Activated CD8-positive, alpha-beta memory T cell treated with anti-CD3 and anti-CD28 coated beads, Interleukin-2, amount 10 ng/mL, durations not matched to agents 7 days and 5 days (primary cell): ENCODE measurements around the gene XIAP. TPM values are rescaled to one million over a fixed set of nuclear protein-coding genes. Genes with fewer than 3 reads are reported as not detected.
"Not testable (repeated sequence)": the region's sequence is repeated elsewhere in the genome, so short reads cannot be mapped to it uniquely, and the experiment has no call there.

ENCODE experiments used
- ATAC-seq: fragments of 150-1000 bp; cut with Tn5 transposase; one replicate; pipeline ENCODE4 v1.10.0; 2021; ENCODE audit warnings: moderate library complexity
- CTCF ChIA-PET: fragments of 350-600 bp; sonication (Branson Sonifier 250); formaldehyde crosslinking; loops from one replicate; lab custom pipeline; 2021; ENCODE audit warnings: antibody characterized with exemption; lab: Charles Lee
- DNase-seq: peaks from one replicate; pipeline ENCODE4 v3.0.0-alpha.2; 2020
- H3K27ac Mint-ChIP-seq: one replicate; pipeline ENCODE4 v1.8.0; 2021; ENCODE audit warnings: mild to moderate bottlenecking, mixed read lengths
- H3K27me3 Mint-ChIP-seq: one replicate; pipeline ENCODE4 v1.8.0; 2021; ENCODE audit warnings: mixed read lengths
- H3K36me3 Mint-ChIP-seq: one replicate; pipeline ENCODE4 v1.8.0; 2021; ENCODE audit warnings: mild to moderate bottlenecking, mixed read lengths
- H3K4me1 Mint-ChIP-seq: one replicate; pipeline ENCODE4 v1.8.0; 2021; ENCODE audit warnings: mixed read lengths
- H3K4me3 Mint-ChIP-seq: one replicate; pipeline ENCODE4 v1.8.0; 2021; ENCODE audit warnings: mild to moderate bottlenecking, moderate library complexity, mixed read lengths
- H3K9me3 Mint-ChIP-seq: one replicate; pipeline ENCODE4 v1.8.0; 2022; ENCODE audit warnings: low read depth, mixed read lengths
- total RNA-seq, 2 experiments: library from RNA; stranded (reverse); gene quantifications; one replicate each; pipeline ENCODE4 v1.2.3, GENCODE V29; 2021

XIAP gene
- 10 to 100 TPM; 36.6 to 36.9 TPM for total RNA-seq

GRCh38 chrX:123859846-123860838, at the start of gene XIAP:
TSS of gene XIAP (plus strand) at chrX:123860053. CDS start at chrX:123885663, 25,610 bp downstream.
- DNase-seq (peak; percentile 86), ATAC-seq (peak; percentile 90)
- H3K4me1 Mint-ChIP-seq, result peaks cover 18% of the 10 kb centered on the region
- CTCF ChIA-PET, result no interaction called here
- H3K27ac Mint-ChIP-seq, result peak within 1 kb of the TSS; percentile 93
- no peaks in the 10 kb centered on the region for H3K9me3 Mint-ChIP-seq
- H3K36me3 Mint-ChIP-seq, result peaks cover 6% of the 10 kb centered on the region
- H3K27me3 Mint-ChIP-seq, result no peaks in the 10 kb centered on the region
- H3K4me3 Mint-ChIP-seq, result peak within 1 kb of the TSS; percentile 84

DNA sequence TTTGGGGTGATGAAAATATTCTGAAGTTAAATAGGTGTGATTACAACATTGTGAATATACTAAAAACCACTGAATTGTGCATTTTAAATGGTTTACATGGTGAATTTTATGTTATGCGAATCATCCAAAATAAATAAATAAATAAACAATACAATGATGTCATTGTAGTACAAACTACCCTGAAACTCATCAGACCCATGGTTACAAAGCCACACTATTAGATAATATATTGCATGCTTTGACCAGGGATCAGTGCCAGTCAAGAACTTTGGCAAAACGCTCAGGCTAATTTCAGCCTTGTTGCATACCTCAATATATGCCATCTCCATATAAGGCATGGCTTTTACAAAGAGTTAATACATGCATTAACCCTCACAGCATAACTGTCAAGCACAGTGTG, 45.5 kb upstream of the XIAP start:
- Mint-ChIP-seq H3K27me3 (no peaks in the 10 kb centered on the region), H3K27ac (no peak overlapping the region), H3K4me3 (no peak overlapping the region), H3K36me3 (no peaks in the 10 kb centered on the region), H3K4me1 (no peaks in the 10 kb centered on the region), H3K9me3 (no peaks in the 10 kb centered on the region)
- CTCF ChIA-PET, result no interaction called here
- ATAC-seq (no peak), DNase-seq (no peak)

DNA sequence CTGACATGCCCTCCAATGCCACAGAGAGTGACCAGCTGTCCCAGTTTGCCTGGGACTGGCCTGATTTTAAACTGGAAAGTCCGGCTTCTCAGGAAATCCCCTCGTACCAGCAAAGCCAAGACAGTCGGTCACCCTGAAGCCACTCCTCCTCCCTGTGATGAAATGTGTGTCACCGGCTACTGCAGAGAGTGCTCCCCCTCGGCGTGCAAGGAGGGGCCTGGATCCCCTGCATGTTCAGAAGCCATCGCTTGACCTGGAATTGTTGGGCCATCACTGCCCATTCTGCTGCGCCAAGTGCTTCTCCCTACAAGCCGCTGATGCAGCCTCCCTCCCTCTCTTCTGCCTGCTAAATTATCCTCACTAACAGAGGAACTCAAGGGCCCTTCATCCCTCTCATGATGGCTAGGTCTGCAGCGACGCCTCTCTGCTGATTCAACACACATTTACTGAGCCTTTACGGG, 44.9 kb upstream of the XIAP start:
- CTCF ChIA-PET, H3K4me3 Mint-ChIP-seq, H3K36me3 Mint-ChIP-seq, H3K27me3 Mint-ChIP-seq, ATAC-seq, H3K4me1 Mint-ChIP-seq, H3K27ac Mint-ChIP-seq, DNase-seq, H3K9me3 Mint-ChIP-seq: not testable (repeated sequence)

GRCh38 chrX:123817288-123817894, 42.5 kb upstream of the XIAP start:
- DNase-seq (no peak), ATAC-seq (no peak)
- CTCF ChIA-PET, result no interaction called here
- Mint-ChIP-seq H3K27ac (no peak overlapping the region), H3K9me3 (no peaks in the 10 kb centered on the region), H3K27me3 (no peaks in the 10 kb centered on the region), H3K4me1 (no peaks in the 10 kb centered on the region), H3K36me3 (no peaks in the 10 kb centered on the region), H3K4me3 (no peak overlapping the region)

DNA sequence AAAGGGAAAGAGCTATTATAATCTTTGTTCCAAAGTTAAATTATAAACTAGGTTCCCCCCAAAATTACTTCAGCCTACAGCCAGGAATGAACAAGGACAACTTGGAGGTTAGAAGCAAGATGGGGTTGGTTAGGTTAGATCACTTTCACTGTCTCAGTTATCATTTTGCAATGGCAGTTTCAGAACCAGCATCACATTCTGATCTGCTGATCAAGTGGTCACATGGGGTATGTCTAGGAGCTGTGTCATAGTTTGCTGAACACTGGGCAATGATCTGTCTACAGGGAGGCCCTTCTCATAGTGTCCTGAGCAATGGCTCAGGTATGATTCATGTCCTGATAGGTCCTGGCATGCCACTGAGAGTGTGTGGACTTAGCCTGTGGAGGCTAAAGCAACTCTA, 41.6 kb upstream of the XIAP start:
- no peak for ATAC-seq
- CTCF ChIA-PET, result no interaction called here
- Mint-ChIP-seq H3K27ac (no peak overlapping the region), H3K4me3 (no peak overlapping the region), H3K36me3 (no peaks in the 10 kb centered on the region), H3K27me3 (no peaks in the 10 kb centered on the region), H3K9me3 (no peaks in the 10 kb centered on the region), H3K4me1 (no peaks in the 10 kb centered on the region)
- no peak for DNase-seq

DNA sequence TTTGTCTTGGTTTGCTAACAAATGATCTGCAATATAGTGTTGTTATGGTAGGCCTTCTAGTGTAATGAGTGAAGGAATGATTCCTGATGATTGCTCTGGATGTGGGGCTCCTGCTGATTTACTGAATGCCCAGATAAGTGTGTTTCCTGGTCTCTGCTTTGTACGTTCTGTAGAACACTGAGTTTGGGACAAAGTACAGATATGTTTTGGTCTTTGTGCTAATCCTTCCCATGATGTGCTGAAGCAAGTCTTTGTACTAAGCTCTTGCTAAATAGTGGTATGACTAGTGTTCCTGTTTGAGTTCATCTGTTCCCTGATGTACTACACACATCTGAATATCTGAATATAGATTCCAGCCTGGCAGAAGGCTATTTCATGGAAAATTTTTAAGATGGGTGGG, 36.9 kb upstream of the XIAP start:
- ATAC-seq, result no peak
- CTCF ChIA-PET, result no interaction called here
- no peak overlapping the region for H3K27ac Mint-ChIP-seq

DNA sequence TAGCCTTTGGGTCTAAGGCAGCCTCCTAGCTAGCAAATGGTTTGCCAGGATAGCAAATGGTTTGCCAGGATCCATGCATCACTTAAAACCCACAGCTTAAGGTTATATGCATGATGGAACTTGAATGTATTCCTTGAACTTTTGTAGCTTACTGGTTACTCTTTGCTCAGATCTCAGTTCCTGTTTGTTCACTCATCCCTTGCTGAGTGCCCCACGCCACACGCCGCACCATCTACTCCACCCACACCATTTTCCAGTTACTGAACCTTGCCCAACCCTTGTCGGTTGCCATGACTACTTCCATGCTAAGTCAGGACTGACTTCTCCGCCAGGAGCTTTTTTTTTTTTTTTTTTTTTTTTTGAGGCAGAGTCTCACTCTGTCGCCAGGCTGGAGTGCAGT, 29.5 kb upstream of the XIAP start:
- peaks cover 2% of the 10 kb centered on the region for H3K4me1 Mint-ChIP-seq
- DNase-seq (no peak), ATAC-seq (no peak)
- CTCF ChIA-PET, result no interaction called here
- H3K4me3 Mint-ChIP-seq, result no peak overlapping the region
- H3K27me3 Mint-ChIP-seq, result peaks cover 9% of the 10 kb centered on the region
- H3K9me3 Mint-ChIP-seq, result no peaks in the 10 kb centered on the region
- H3K27ac Mint-ChIP-seq, result no peak overlapping the region
- no peaks in the 10 kb centered on the region for H3K36me3 Mint-ChIP-seq

More for the DNA sequence above, 36.9 kb upstream of the XIAP start:
- no peak for DNase-seq
- Mint-ChIP-seq H3K4me1 (no peaks in the 10 kb centered on the region), H3K4me3 (no peak overlapping the region), H3K36me3 (no peaks in the 10 kb centered on the region), H3K9me3 (no peaks in the 10 kb centered on the region), H3K27me3 (no peaks in the 10 kb centered on the region)

DNA sequence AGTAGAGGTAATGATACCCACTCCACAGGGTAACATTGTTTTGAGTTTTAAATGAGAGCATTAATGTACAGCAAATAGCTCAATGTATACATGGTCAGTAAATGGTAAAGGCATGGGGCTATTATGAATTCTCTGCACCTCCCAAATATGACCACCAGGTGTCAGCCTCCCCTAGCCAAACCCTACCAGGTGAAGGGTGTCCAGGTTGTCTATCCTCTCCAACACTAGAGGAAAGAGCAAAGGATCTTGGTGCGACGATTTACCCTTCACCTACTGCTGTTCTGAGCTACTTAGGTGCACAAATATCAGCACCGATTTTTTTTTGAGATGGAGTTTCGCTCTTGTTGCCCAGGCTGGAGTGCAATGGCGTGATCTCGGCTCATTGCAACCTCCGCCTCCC, 26.5 kb upstream of the XIAP start:
- no peak overlapping the region for H3K4me3 Mint-ChIP-seq
- DNase-seq (peak; percentile 69), ATAC-seq (peak; percentile 94)
- H3K27me3 Mint-ChIP-seq, result peaks cover 9% of the 10 kb centered on the region
- H3K4me1 Mint-ChIP-seq, result peaks cover 4% of the 10 kb centered on the region
- CTCF ChIA-PET, result interaction anchor here (0.5 to 3.9 kb wide), 14 partner anchors 14 to 372 kb away, joined by 3 to 28 read pairs (median 4); no protein-coding TSS in a partner anchor
- H3K36me3 Mint-ChIP-seq, result no peaks in the 10 kb centered on the region
- no peak overlapping the region for H3K27ac Mint-ChIP-seq
- no peaks in the 10 kb centered on the region for H3K9me3 Mint-ChIP-seq

DNA sequence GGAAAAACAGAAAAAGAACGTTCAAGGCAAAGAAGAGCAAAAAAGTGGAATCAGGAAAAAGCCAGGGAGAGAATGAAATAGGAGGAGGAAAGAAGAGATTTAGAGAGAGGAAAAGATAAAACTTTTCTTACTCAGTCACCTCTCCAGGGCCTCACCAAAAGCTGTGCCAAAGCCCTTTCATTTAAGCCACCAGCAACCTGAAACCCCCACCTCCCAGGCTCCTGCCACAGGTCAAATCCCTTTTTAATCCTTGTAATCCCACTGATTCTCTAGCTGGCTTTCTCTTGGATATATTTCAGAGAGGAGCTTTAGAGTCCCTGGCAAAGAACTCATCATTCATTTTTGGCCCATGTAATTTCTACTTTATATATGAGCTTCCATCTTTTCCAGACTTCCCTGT, 25.7 kb upstream of the XIAP start:
- H3K4me1 Mint-ChIP-seq, result peaks cover 4% of the 10 kb centered on the region
- DNase-seq (no peak), ATAC-seq (no peak)
- no peaks in the 10 kb centered on the region for H3K9me3 Mint-ChIP-seq
- CTCF ChIA-PET, result interaction anchor here (0.6 to 3.9 kb wide), 9 partner anchors 14 to 371 kb away, joined by 3 to 28 read pairs (median 5); no protein-coding TSS in a partner anchor
- no peak overlapping the region for H3K27ac Mint-ChIP-seq
- H3K36me3 Mint-ChIP-seq, result no peaks in the 10 kb centered on the region
- H3K27me3 Mint-ChIP-seq, result peaks cover 9% of the 10 kb centered on the region
- H3K4me3 Mint-ChIP-seq, result no peak overlapping the region

DNA sequence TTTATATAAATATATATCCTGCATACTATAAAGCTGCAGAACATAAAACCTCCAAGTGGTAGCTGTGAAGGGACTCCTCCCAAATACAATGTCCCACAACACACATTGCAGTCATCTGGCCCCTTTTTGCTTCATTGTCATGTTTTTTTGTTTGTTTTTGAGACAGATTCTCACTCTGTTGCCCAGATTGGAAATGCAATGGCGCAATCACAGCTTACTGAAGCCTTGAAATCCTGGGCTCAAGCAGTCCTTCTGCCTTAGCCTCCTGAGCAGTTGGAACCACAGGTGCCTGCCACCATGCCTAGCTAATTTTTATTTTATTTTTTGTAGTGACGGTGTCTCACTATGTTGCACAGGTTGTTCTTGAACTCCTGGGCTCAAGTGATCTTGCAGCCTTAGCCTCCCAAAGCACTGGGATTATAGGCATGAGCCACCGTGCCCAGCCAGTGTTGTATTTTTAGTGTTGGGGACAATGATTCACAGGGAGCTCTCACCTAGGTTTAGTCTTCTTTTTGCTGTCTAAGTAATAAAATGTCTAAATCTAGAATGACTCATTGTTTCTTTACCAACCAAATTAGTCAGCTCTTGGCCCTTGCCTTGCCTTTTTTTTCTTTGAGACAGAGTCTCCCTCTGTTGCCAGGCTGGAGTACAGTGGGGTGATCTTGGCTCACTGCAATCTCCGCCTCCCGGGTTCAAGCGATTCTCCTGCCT, 24.0 kb upstream of the XIAP start:
- Mint-ChIP-seq H3K27ac (no peak overlapping the region), H3K4me3 (no peak overlapping the region), H3K4me1 (peaks cover 2% of the 10 kb centered on the region), H3K27me3 (peaks cover 9% of the 10 kb centered on the region), H3K9me3 (no peaks in the 10 kb centered on the region), H3K36me3 (no peaks in the 10 kb centered on the region)
- CTCF ChIA-PET, result interaction anchor here (0.7 to 3.9 kb wide), 3 partner anchors 42 to 123 kb away, joined by 3 to 28 read pairs (median 3); no protein-coding TSS in a partner anchor
- ATAC-seq (peak; percentile 54), DNase-seq (no peak)

DNA sequence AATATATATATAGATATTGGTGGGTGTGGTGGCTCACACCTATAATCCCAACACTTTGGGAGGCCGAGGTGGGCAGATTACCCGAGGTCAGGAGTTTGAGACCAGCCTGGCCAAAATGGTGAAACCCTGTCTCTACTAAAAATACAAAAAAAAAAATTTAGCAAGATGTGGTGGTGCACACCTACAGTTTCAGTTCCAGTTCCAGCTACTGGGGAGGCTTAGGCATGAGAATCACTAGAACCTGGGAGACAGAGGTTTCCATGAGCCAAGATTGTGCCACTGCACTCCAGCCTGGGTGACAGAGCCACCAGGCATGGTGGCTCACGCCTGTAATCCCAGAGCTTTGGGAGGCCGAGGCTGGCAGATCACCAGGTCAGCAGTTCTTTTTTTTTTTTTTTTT, 14.7 kb upstream of the XIAP start:
- H3K4me3 Mint-ChIP-seq, H3K4me1 Mint-ChIP-seq, CTCF ChIA-PET, H3K27me3 Mint-ChIP-seq, H3K36me3 Mint-ChIP-seq, H3K9me3 Mint-ChIP-seq, DNase-seq, H3K27ac Mint-ChIP-seq, ATAC-seq: not testable (repeated sequence)

DNA sequence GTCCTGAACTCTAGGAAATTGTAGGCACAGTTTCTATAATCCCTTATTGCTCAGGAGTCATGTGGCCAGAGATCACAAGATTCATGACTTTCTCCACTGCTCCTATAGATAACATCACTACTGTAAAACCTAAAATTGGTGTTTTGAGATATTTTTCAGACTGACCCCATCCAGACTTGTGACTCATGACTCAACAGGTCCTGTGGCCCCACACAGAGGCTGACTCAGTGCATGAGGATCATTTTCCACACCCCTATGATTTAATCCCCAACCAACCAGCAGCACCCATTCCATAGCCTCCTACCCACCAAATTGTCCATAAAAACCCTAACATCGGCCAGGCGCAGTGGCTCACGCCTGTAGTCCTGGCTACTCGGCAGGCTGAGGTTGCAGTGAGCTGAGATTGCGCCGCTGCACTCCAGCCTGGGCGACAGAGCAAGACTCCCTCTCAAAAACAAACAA, 13.2 kb upstream of the XIAP start:
- Mint-ChIP-seq H3K27ac (no peak overlapping the region), H3K4me3 (no peak overlapping the region), H3K4me1 (peaks cover 2% of the 10 kb centered on the region), H3K27me3 (no peaks in the 10 kb centered on the region), H3K36me3 (no peaks in the 10 kb centered on the region), H3K9me3 (no peaks in the 10 kb centered on the region)
- no peak for DNase-seq
- no peak for ATAC-seq
- CTCF ChIA-PET, result no interaction called here

- ATAC-seq, result no peak
- H3K4me3 Mint-ChIP-seq, result no peak overlapping the region
- no peak overlapping the region for H3K27ac Mint-ChIP-seq
- peaks cover 2% of the 10 kb centered on the region for H3K4me1 Mint-ChIP-seq
- no peaks in the 10 kb centered on the region for H3K27me3 Mint-ChIP-seq
- DNase-seq, result no peak
- CTCF ChIA-PET, result no interaction called here
- H3K36me3 Mint-ChIP-seq, result no peaks in the 10 kb centered on the region
- H3K9me3 Mint-ChIP-seq, result no peaks in the 10 kb centered on the region
Observed at GRCh38 chrX:123847056-123847455, 12.8 kb upstream of the XIAP start.
